ENCODE results near the gene FAM114A1.
"Not testable (repeated sequence)": the region's sequence is repeated elsewhere in the genome, so short reads cannot be mapped to it uniquely, and the experiment has no call there.

FAM114A1 gene

GRCh38 chr4:38979511-38980230, 112.1 kb downstream of the FAM114A1 start:
- no peak for DNase-seq

- no peak for DNase-seq
Observed at GRCh38 chr4:38980903-38981676, 113.5 kb downstream of the FAM114A1 start.

GRCh38 chr4:38982361-38983095, 114.9 kb downstream of the FAM114A1 start:
- DNase-seq, result no peak

- no peak for DNase-seq
Observed at GRCh38 chr4:38983291-38983690, 115.7 kb downstream of the FAM114A1 start.

- DNase-seq, result no peak
Observed at GRCh38 chr4:38983787-38984598, 116.4 kb downstream of the FAM114A1 start.

GRCh38 chr4:38985410-38986100, 117.9 kb downstream of the FAM114A1 start:
- no peak for DNase-seq

- no peak for DNase-seq
Observed at GRCh38 chr4:38987491-38987890, 119.9 kb downstream of the FAM114A1 start.

- not testable (repeated sequence) for DNase-seq
Observed at GRCh38 chr4:38988353-38988752, 120.7 kb downstream of the FAM114A1 start.

GRCh38 chr4:38989487-38989886, 121.9 kb downstream of the FAM114A1 start:
- DNase-seq, result no peak

- DNase-seq, result no peak
Observed at GRCh38 chr4:38990241-38990640, 122.6 kb downstream of the FAM114A1 start.

- peak in 1 of 2 experiments; percentile 10 for DNase-seq
Observed at GRCh38 chr4:38993683-38994082, 126.1 kb downstream of the FAM114A1 start.

GRCh38 chr4:38994135-38994534, 126.5 kb downstream of the FAM114A1 start:
- no peak for DNase-seq
